Stomach (tissue), 4 donors: Measurements from ENCODE around the gene UST.

Experiments used
- EP300 ChIP-seq: sonication (generic); formaldehyde crosslinking; IDR thresholded peaks from one replicate; pipeline ENCODE4 v1.6.1; 2017; ENCODE audit warnings: antibody characterized with exemption
- POLR2A ChIP-seq, 4 donors: fragments of 450-650 bp; IDR thresholded peaks; one replicate each; pipeline ENCODE4 v1.6.1; 2016; ENCODE audit warnings: antibody characterized with exemption in 4 of 4, control low read depth in 2 of 4, mild to moderate bottlenecking in 1 of 4, moderate library complexity in 1 of 4
- TF ChIP-seq, protein P1 (sequence below), 7 experiments: fragments of 450-650 bp in 4 of 7; fragments of 200-600 bp in 3 of 7; sonication (generic) in 3 of 7; IDR thresholded peaks; one replicate each; pipeline ENCODE4 v1.5.1; 2016 to 2019; ENCODE audit warnings: antibody characterized with exemption in 7 of 7, control low read depth in 2 of 7, mild to moderate bottlenecking in 1 of 7

DNA sequence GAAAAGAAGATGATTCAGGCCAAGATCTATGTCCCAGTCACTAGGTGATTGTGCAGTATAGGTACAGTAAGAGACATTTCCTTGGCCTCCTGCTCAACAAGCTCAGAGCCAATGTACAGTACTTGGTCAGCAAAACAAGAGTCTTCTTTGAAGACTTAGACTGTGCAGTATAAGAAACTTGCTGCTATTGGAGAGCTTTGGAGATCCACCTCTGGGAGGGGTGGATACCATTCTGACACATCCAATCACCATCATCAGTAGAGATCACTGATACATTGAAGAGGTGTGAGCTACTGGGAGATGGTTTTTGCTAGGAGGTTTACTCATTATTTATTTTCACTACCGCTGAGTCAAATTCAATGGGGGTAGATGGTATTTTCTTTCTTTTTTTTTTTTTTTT, 77.5 kb downstream of the UST start:
- TF ChIP-seq, protein P1, sequence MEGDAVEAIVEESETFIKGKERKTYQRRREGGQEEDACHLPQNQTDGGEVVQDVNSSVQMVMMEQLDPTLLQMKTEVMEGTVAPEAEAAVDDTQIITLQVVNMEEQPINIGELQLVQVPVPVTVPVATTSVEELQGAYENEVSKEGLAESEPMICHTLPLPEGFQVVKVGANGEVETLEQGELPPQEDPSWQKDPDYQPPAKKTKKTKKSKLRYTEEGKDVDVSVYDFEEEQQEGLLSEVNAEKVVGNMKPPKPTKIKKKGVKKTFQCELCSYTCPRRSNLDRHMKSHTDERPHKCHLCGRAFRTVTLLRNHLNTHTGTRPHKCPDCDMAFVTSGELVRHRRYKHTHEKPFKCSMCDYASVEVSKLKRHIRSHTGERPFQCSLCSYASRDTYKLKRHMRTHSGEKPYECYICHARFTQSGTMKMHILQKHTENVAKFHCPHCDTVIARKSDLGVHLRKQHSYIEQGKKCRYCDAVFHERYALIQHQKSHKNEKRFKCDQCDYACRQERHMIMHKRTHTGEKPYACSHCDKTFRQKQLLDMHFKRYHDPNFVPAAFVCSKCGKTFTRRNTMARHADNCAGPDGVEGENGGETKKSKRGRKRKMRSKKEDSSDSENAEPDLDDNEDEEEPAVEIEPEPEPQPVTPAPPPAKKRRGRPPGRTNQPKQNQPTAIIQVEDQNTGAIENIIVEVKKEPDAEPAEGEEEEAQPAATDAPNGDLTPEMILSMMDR (IDR thresholded peaks at IDR 0.05), result no peak
- TF ChIP-seq POLR2A (IDR thresholded peaks at IDR 0.05) (no peak), EP300 (no peak)
